ENCODE measurements around the gene ATG7. TPM values are rescaled to one million over a fixed set of nuclear protein-coding genes. Genes with fewer than 3 reads are reported as not detected.

Gene ATG7
- total and polyA plus RNA-seq, 12 donors, result 9.1 to 118 (median 40.0) TPM

DNA sequence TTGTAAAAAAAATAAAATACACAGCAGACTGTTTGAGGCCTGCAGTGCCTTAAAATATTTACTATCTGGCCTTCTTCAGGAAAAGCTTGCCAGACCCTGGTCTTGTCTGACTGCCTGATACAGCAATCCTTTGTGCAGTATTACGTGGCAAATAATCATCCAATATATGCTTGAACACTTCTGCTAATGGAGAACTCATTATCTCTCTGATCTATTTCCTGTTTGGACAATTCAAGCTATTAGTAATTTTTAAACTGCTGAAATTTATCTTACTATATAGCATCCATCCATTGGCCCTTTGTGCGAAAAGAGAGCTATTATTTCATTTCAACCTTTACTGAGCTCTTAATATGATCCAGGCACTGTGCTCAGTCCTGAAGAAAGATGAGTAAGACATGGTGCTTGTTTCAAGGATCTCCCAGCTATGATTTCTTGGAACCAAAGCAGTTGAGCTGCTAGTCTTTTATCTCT, 15.9 kb downstream of the ATG7 start:
- 67 to 80% (median 74%) methylated on average over 2 of the region's 2 CpGs for WGBS, 4 donors
- Histone ChIP-seq H3K4me1 (replicated peaks in 1 of 2) (peaks cover 46 to 61% of the 10 kb centered on the region in 2 donors), H3K4me3 (no peak overlapping the region), H3K27me3 (no peaks in the 10 kb centered on the region), H3K9me3 (replicated peaks in 1 of 3) (no peaks in the 10 kb centered on the region), H3K36me3 (replicated peaks in 1 of 2) (peaks cover 0 to 3% of the 10 kb centered on the region in 2 donors), H3K27ac (peak overlapping the region in 4 of 5 donors; percentile 47 to 91 (median 70))
- intact Hi-C loops (cut with DNase I), result no loop called here
- TF ChIP-seq, protein P1, sequence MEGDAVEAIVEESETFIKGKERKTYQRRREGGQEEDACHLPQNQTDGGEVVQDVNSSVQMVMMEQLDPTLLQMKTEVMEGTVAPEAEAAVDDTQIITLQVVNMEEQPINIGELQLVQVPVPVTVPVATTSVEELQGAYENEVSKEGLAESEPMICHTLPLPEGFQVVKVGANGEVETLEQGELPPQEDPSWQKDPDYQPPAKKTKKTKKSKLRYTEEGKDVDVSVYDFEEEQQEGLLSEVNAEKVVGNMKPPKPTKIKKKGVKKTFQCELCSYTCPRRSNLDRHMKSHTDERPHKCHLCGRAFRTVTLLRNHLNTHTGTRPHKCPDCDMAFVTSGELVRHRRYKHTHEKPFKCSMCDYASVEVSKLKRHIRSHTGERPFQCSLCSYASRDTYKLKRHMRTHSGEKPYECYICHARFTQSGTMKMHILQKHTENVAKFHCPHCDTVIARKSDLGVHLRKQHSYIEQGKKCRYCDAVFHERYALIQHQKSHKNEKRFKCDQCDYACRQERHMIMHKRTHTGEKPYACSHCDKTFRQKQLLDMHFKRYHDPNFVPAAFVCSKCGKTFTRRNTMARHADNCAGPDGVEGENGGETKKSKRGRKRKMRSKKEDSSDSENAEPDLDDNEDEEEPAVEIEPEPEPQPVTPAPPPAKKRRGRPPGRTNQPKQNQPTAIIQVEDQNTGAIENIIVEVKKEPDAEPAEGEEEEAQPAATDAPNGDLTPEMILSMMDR (IDR thresholded peaks at IDR 0.05), result no peak
- TF ChIP-seq POLR2A (IDR thresholded peaks at IDR 0.05), result no peak
- peak in 1 of 7 donors; percentile 3 for DNase-seq

DNA sequence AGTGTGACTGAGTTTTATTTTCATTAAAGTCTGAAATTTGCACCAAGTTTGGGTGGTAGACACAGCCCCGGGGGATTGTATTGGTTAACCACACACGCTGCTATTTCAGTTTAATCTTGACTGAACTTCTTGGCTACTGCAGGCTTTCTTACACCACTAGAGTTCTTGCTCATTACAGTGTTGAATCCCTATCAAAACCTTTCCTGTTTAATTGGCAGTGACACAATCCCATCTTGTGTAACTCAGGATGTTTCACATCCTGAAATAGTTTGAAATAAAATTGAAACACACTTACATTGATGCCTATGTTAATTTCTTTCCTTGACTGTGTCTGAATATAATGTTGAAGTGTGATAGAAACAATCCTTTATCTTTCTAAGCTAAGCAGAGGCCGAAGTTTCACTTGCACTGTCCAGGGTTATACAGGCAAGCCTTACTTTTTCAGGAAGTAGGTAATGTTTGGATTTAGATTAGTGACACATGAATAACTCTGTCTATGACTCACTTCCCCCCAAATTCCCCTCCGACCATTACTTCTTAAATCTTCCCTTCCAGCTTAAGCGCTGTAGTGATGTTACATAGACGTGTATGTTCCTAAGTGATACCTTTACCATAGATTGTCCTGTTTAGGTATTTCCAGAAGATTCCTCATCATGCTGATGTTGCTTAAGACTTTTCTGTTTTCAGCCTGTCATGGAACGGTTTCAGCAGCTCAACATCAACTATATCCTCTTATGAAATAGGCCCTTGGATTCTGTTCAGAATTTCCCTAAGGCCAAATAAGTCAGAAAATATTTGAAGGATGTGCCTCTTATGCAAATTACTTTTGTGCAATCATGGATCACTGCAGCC, 16.8 kb downstream of the ATG7 start:
- H3K27ac ChIP-seq, result peak overlapping the region; percentile 59 to 91 (median 69)
- 21 to 35% (median 31%) methylated on average over 7 of the region's 7 CpGs for WGBS, 4 donors
- no peaks in the 10 kb centered on the region for H3K36me3 ChIP-seq (replicated peaks in 1 of 2)
- no peak overlapping the region for H3K4me3 ChIP-seq
- no peaks in the 10 kb centered on the region for H3K9me3 ChIP-seq (replicated peaks in 1 of 3)
- H3K4me1 ChIP-seq (replicated peaks in 1 of 2), result peaks cover 46 to 53% of the 10 kb centered on the region in 2 donors
- peak in 3 of 7 donors; percentile 17 to 54 (median 30) for DNase-seq
- no peaks in the 10 kb centered on the region for H3K27me3 ChIP-seq
- TF ChIP-seq, protein P1 (IDR thresholded peaks at IDR 0.05), result no peak
- TF ChIP-seq POLR2A (IDR thresholded peaks at IDR 0.05), result no peak
- intact Hi-C loops (cut with DNase I), result no loop called here

DNA sequence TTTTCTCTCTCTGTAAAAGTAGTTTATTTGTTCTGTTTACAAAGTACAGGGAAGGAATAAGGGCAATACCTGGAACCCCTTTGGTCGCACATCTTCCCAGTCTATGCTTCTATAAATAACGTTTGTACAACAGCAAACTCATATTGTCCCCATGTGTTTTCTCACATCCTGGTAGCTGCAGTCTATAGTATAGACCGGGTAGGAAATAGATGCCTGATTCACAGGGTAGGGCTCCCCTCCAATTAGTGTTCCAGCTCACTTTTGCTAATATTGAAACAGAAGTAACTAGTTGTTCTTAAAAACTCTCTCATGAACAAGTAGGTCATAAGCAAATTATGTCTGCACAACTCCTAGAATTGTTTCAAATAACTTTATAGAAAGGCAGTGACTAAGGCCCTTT, 17.7 kb downstream of the ATG7 start:
- intact Hi-C loops (cut with DNase I), result no loop called here
- no peak overlapping the region for H3K4me3 ChIP-seq
- peaks cover 46 to 53% of the 10 kb centered on the region in 2 donors for H3K4me1 ChIP-seq (replicated peaks in 1 of 2)
- DNase-seq, result no peak
- no peaks in the 10 kb centered on the region for H3K36me3 ChIP-seq (replicated peaks in 1 of 2)
- no peaks in the 10 kb centered on the region for H3K9me3 ChIP-seq (replicated peaks in 1 of 3)
- 76 to 96% (median 84%) methylated on average over 3 of the region's 3 CpGs for WGBS, 4 donors
- peak overlapping the region; percentile 59 to 91 (median 69) for H3K27ac ChIP-seq
- no peaks in the 10 kb centered on the region for H3K27me3 ChIP-seq
- TF ChIP-seq, protein P1 (IDR thresholded peaks at IDR 0.05), result no peak
- no peak for TF ChIP-seq POLR2A (IDR thresholded peaks at IDR 0.05)

DNA sequence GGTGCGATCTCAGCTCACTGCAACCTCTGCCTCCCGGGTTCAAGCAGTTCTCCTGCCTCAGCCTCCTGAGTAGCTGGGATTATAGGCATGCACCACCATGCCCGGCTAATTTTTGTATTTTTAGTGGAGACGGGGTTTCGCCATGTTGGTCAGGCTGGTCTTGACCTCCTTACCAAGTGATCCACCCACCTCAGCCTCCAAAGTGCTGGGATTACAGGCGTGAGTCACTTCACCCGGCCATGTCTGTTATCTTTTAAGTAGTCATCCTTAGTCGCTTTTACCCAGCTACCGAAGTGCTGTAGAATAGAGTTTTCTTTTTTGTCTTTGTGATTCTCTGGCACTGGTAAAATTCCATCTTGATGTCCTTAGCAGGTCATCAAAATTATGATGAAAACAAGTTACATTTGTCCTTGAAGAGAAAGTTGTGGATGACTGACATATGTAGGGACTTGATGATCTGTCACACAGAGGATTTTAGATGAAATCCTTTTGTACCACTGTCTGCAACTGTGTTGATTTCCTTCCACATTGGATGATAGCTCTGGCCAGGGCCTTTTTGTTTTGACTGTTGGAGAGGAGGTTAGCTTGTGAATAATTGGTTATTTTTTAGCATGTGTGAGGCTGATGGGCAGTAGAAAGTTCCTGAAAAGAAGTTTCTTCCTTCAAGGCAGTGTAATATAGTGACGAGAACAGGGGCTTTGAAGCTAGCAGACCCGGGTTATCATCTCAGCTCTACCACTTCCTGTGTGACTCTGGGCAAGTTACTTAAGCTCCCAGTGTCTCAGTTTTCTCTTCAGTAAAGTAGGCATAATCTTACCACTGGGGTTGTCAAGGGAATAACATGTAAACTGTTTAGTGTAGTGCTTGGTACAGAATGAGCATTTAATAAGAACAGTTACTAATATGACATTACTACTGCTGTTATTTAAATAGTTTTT, 18.8 kb downstream of the ATG7 start:
- peak in 5 of 7 donors; percentile 38 to 64 (median 46) for DNase-seq
- Histone ChIP-seq H3K27ac (peak overlapping the region; percentile 8 to 91 (median 59)), H3K36me3 (replicated peaks in 1 of 2) (no peaks in the 10 kb centered on the region), H3K9me3 (replicated peaks in 1 of 3) (no peaks in the 10 kb centered on the region), H3K4me3 (no peak overlapping the region), H3K4me1 (replicated peaks in 1 of 2) (peaks cover 46 to 53% of the 10 kb centered on the region in 2 donors), H3K27me3 (no peaks in the 10 kb centered on the region)
- WGBS, 4 donors, result 57 to 74% (median 62%) methylated on average over 11 of the region's 11 CpGs
- intact Hi-C loops (cut with DNase I), result no loop called here
- TF ChIP-seq, protein P1 (IDR thresholded peaks at IDR 0.05), result no peak
- no peak for TF ChIP-seq POLR2A (IDR thresholded peaks at IDR 0.05)
